ENCODE results near the gene NCOA1. TPM values are rescaled to one million over a fixed set of nuclear protein-coding genes. Genes with fewer than 3 reads are reported as not detected.
A peak's percentile ranks its signal among the peaks of the same experiment; 100 is the strongest.

Gene NCOA1
- total RNA-seq, 1 donor from 2014 or later, result 75.1 TPM

- no peak for DNase-seq
- Mint-ChIP-seq H3K9me3 (ENCODE audit: unreplicated experiment) (peaks cover 9% of the 10 kb centered on the region), H3K27ac (ENCODE audit: unreplicated experiment) (peak overlapping the region; percentile 93), H3K4me1 (ENCODE audit: low read depth, unreplicated experiment) (peaks cover 39% of the 10 kb centered on the region), H3K36me3 (ENCODE audit: unreplicated experiment) (no peaks in the 10 kb centered on the region), H3K4me3 (ENCODE audit: unreplicated experiment) (peak overlapping the region; percentile 58), H3K27me3 (ENCODE audit: unreplicated experiment) (peaks cover 5% of the 10 kb centered on the region)
- TF ChIP-seq CTCF (IDR thresholded peaks at IDR 0.05; ENCODE audit: partially characterized antibody, unreplicated experiment), result no peak
Measured at GRCh38 chr2:24720310-24720709, 229.3 kb downstream of the NCOA1 start.

GRCh38 chr2:24721470-24721869 is 230.4 kb downstream of the NCOA1 start:
- TF ChIP-seq CTCF (IDR thresholded peaks at IDR 0.05; ENCODE audit: partially characterized antibody, unreplicated experiment), result no peak
- Mint-ChIP-seq H3K27ac (ENCODE audit: unreplicated experiment) (peak overlapping the region; percentile 93), H3K27me3 (ENCODE audit: unreplicated experiment) (peaks cover 5% of the 10 kb centered on the region), H3K9me3 (ENCODE audit: unreplicated experiment) (peaks cover 9% of the 10 kb centered on the region), H3K4me3 (ENCODE audit: unreplicated experiment) (peak overlapping the region; percentile 73), H3K4me1 (ENCODE audit: low read depth, unreplicated experiment) (peaks cover 40% of the 10 kb centered on the region), H3K36me3 (ENCODE audit: unreplicated experiment) (no peaks in the 10 kb centered on the region)
- DNase-seq, result peak; percentile 53

GRCh38 chr2:24722141-24722790 is 231.2 kb downstream of the NCOA1 start:
- Mint-ChIP-seq H3K27ac (ENCODE audit: unreplicated experiment) (peak overlapping the region; percentile 93), H3K4me3 (ENCODE audit: unreplicated experiment) (peak overlapping the region; percentile 73), H3K36me3 (ENCODE audit: unreplicated experiment) (no peaks in the 10 kb centered on the region), H3K4me1 (ENCODE audit: low read depth, unreplicated experiment) (peaks cover 40% of the 10 kb centered on the region), H3K9me3 (ENCODE audit: unreplicated experiment) (peaks cover 8% of the 10 kb centered on the region), H3K27me3 (ENCODE audit: unreplicated experiment) (peaks cover 5% of the 10 kb centered on the region)
- DNase-seq, result no peak
- TF ChIP-seq CTCF (IDR thresholded peaks at IDR 0.05; ENCODE audit: partially characterized antibody, unreplicated experiment), result no peak

GRCh38 chr2:24723191-24723590 is 232.1 kb downstream of the NCOA1 start:
- peaks cover 5% of the 10 kb centered on the region for H3K27me3 Mint-ChIP-seq (ENCODE audit: unreplicated experiment)
- TF ChIP-seq CTCF (IDR thresholded peaks at IDR 0.05; ENCODE audit: partially characterized antibody, unreplicated experiment), result no peak
- no peak for DNase-seq
- H3K9me3 Mint-ChIP-seq (ENCODE audit: unreplicated experiment), result peaks cover 8% of the 10 kb centered on the region
- H3K4me3 Mint-ChIP-seq (ENCODE audit: unreplicated experiment), result no peak overlapping the region
- H3K36me3 Mint-ChIP-seq (ENCODE audit: unreplicated experiment), result no peaks in the 10 kb centered on the region
- peaks cover 40% of the 10 kb centered on the region for H3K4me1 Mint-ChIP-seq (ENCODE audit: low read depth, unreplicated experiment)
- H3K27ac Mint-ChIP-seq (ENCODE audit: unreplicated experiment), result peak overlapping the region; percentile 14

- Mint-ChIP-seq H3K4me1 (ENCODE audit: low read depth, unreplicated experiment) (peaks cover 40% of the 10 kb centered on the region), H3K9me3 (ENCODE audit: unreplicated experiment) (peaks cover 8% of the 10 kb centered on the region), H3K27ac (ENCODE audit: unreplicated experiment) (no peak overlapping the region), H3K4me3 (ENCODE audit: unreplicated experiment) (no peak overlapping the region), H3K36me3 (ENCODE audit: unreplicated experiment) (peaks cover 1% of the 10 kb centered on the region), H3K27me3 (ENCODE audit: unreplicated experiment) (peaks cover 5% of the 10 kb centered on the region)
- no peak for TF ChIP-seq CTCF (IDR thresholded peaks at IDR 0.05; ENCODE audit: partially characterized antibody, unreplicated experiment)
- no peak for DNase-seq
Measured at GRCh38 chr2:24723665-24724064, 232.6 kb downstream of the NCOA1 start.
